IPS-18a (cell line): Measurements from ENCODE around the gene ALPK1.

Experiments used
- H3K27ac ChIP-seq: one replicate; pipeline ENCODE4 v1.5.1; 2013; ENCODE audit warnings: low read length
- H3K27me3 ChIP-seq: one replicate; pipeline ENCODE4 v1.6.1; 2013; ENCODE audit warnings: mild to moderate bottlenecking, low read length; ENCODE audit not compliant: control insufficient read depth, insufficient read depth
- H3K36me3 ChIP-seq: one replicate; pipeline ENCODE4 v1.6.1; 2013; ENCODE audit warnings: low read depth, low read length; ENCODE audit not compliant: control insufficient read depth
- H3K4me1 ChIP-seq: one replicate; pipeline ENCODE4 v1.6.1; 2013; ENCODE audit warnings: low read depth, low read length; ENCODE audit not compliant: control insufficient read depth
- H3K4me3 ChIP-seq: one replicate; pipeline ENCODE4 v1.5.1; 2013; ENCODE audit warnings: low read length
- H3K9ac ChIP-seq: one replicate; pipeline ENCODE4 v1.6.1; 2013; ENCODE audit warnings: mild to moderate bottlenecking, low read length, moderate library complexity
- H3K9me3 ChIP-seq: one replicate; pipeline ENCODE4 v1.6.1; 2013; ENCODE audit warnings: low read depth, low read length; ENCODE audit not compliant: control insufficient read depth

The ALPK1 gene

GRCh38 chr4:112296949-112297880, at the start of gene ALPK1:
Gene ALPK1 (plus strand): TSS chr4:112297369.
- H3K4me3 ChIP-seq, result no peak within 1 kb of the TSS
- H3K4me1 ChIP-seq, result no peaks in the 10 kb centered on the region
- no peaks in the 10 kb centered on the region for H3K27me3 ChIP-seq
- H3K27ac ChIP-seq, result no peak within 1 kb of the TSS
- no peaks in the 10 kb centered on the region for H3K36me3 ChIP-seq
- H3K9me3 ChIP-seq, result no peaks in the 10 kb centered on the region
- H3K9ac ChIP-seq, result no peak within 1 kb of the TSS

- peaks cover 16% of the 10 kb centered on the region for H3K4me1 ChIP-seq
- no peaks in the 10 kb centered on the region for H3K9me3 ChIP-seq
- H3K4me3 ChIP-seq, result no peak overlapping the region
- peaks cover 8% of the 10 kb centered on the region for H3K36me3 ChIP-seq
- H3K9ac ChIP-seq, result no peak overlapping the region
- H3K27ac ChIP-seq, result no peak overlapping the region
- H3K27me3 ChIP-seq, result no peaks in the 10 kb centered on the region
Observed at GRCh38 chr4:112251019-112251643, 46.0 kb upstream of the ALPK1 start.

GRCh38 chr4:112252234-112252633, 44.9 kb upstream of the ALPK1 start:
- no peak overlapping the region for H3K27ac ChIP-seq
- H3K4me1 ChIP-seq, result peaks cover 11% of the 10 kb centered on the region
- H3K27me3 ChIP-seq, result no peaks in the 10 kb centered on the region
- H3K4me3 ChIP-seq, result no peak overlapping the region
- H3K9me3 ChIP-seq, result no peaks in the 10 kb centered on the region
- no peak overlapping the region for H3K9ac ChIP-seq
- H3K36me3 ChIP-seq, result peaks cover 17% of the 10 kb centered on the region

GRCh38 chr4:112253382-112254000, 43.7 kb upstream of the ALPK1 start:
- no peak overlapping the region for H3K9ac ChIP-seq
- peaks cover 18% of the 10 kb centered on the region for H3K36me3 ChIP-seq
- H3K27me3 ChIP-seq, result no peaks in the 10 kb centered on the region
- no peak overlapping the region for H3K27ac ChIP-seq
- peaks cover 4% of the 10 kb centered on the region for H3K4me1 ChIP-seq
- H3K9me3 ChIP-seq, result no peaks in the 10 kb centered on the region
- no peak overlapping the region for H3K4me3 ChIP-seq

- Histone ChIP-seq H3K27me3 (no peaks in the 10 kb centered on the region), H3K4me1 (peaks cover 4% of the 10 kb centered on the region), H3K9ac (no peak overlapping the region), H3K4me3 (no peak overlapping the region), H3K27ac (no peak overlapping the region), H3K36me3 (peaks cover 35% of the 10 kb centered on the region), H3K9me3 (no peaks in the 10 kb centered on the region)
Observed at GRCh38 chr4:112257098-112257497, 40.1 kb upstream of the ALPK1 start.

- H3K36me3 ChIP-seq, result peaks cover 47% of the 10 kb centered on the region
- no peak overlapping the region for H3K9ac ChIP-seq
- no peaks in the 10 kb centered on the region for H3K27me3 ChIP-seq
- peaks cover 12% of the 10 kb centered on the region for H3K4me1 ChIP-seq
- H3K9me3 ChIP-seq, result no peaks in the 10 kb centered on the region
- H3K4me3 ChIP-seq, result no peak overlapping the region
- no peak overlapping the region for H3K27ac ChIP-seq
Observed at GRCh38 chr4:112266823-112267222, 30.3 kb upstream of the ALPK1 start.

- Histone ChIP-seq H3K36me3 (peaks cover 28% of the 10 kb centered on the region), H3K27ac (no peak overlapping the region), H3K4me1 (peaks cover 12% of the 10 kb centered on the region), H3K9ac (no peak overlapping the region), H3K4me3 (no peak overlapping the region), H3K27me3 (no peaks in the 10 kb centered on the region), H3K9me3 (no peaks in the 10 kb centered on the region)
Observed at GRCh38 chr4:112270051-112270450, 27.1 kb upstream of the ALPK1 start.

- Histone ChIP-seq H3K27ac (no peak overlapping the region), H3K36me3 (peaks cover 22% of the 10 kb centered on the region), H3K4me3 (no peak overlapping the region), H3K4me1 (peaks cover 12% of the 10 kb centered on the region), H3K9me3 (no peaks in the 10 kb centered on the region), H3K9ac (no peak overlapping the region), H3K27me3 (no peaks in the 10 kb centered on the region)
Observed at GRCh38 chr4:112270640-112271421, 26.3 kb upstream of the ALPK1 start.

- Histone ChIP-seq H3K27ac (no peak overlapping the region), H3K4me3 (no peak overlapping the region), H3K9ac (no peak overlapping the region), H3K27me3 (no peaks in the 10 kb centered on the region), H3K4me1 (peaks cover 12% of the 10 kb centered on the region), H3K36me3 (peaks cover 17% of the 10 kb centered on the region), H3K9me3 (no peaks in the 10 kb centered on the region)
Observed at GRCh38 chr4:112272292-112272691, 24.9 kb upstream of the ALPK1 start.

- Histone ChIP-seq H3K27ac (no peak overlapping the region), H3K27me3 (no peaks in the 10 kb centered on the region), H3K4me3 (no peak overlapping the region), H3K9ac (no peak overlapping the region), H3K36me3 (peaks cover under 1% of the 10 kb centered on the region), H3K9me3 (no peaks in the 10 kb centered on the region), H3K4me1 (peaks cover 12% of the 10 kb centered on the region)
Observed at GRCh38 chr4:112274959-112275358, 22.2 kb upstream of the ALPK1 start.

- H3K4me3 ChIP-seq, result no peak overlapping the region
Observed at GRCh38 chr4:112276113-112276512, 21.1 kb upstream of the ALPK1 start.

More at GRCh38 chr4:112276113-112276512, 21.1 kb upstream of the ALPK1 start:
- H3K36me3 ChIP-seq, result no peaks in the 10 kb centered on the region
- no peak overlapping the region for H3K9ac ChIP-seq
- no peaks in the 10 kb centered on the region for H3K9me3 ChIP-seq
- no peaks in the 10 kb centered on the region for H3K27me3 ChIP-seq
- no peak overlapping the region for H3K27ac ChIP-seq
- peaks cover 7% of the 10 kb centered on the region for H3K4me1 ChIP-seq
